Measurements from ENCODE around the gene PLA2G1B. TPM values are rescaled to one million over a fixed set of nuclear protein-coding genes. Genes with fewer than 3 reads are reported as not detected.

Gene PLA2G1B
- total and polyA plus RNA-seq, 9 of the 15 experiments (the other 6 are each of a cell fraction or from before 2014, with no cell fraction given) = 1.4 TPM; not detected in 8

- Histone ChIP-seq H3K4me2 (ENCODE audit: insufficient read depth, low read length) (no peak overlapping the region), H2AFZ (ENCODE audit: low read depth, low read length) (no peak overlapping the region), H3K9me3 (replicated peaks; ENCODE audit: control insufficient read depth, insufficient read depth, low read depth, low read length) (no peaks in the 10 kb centered on the region), H3K36me3 (ENCODE audit: control insufficient read depth, insufficient read depth, low read length) (no peaks in the 10 kb centered on the region), H4K20me1 (replicated peaks; ENCODE audit: control insufficient read depth, insufficient read depth, low read length) (no peaks in the 10 kb centered on the region), H3K27ac (ENCODE audit: extremely low read depth, low read depth, low read length) (no peak overlapping the region), H3K4me3 (no peak overlapping the region), H3K9ac (ENCODE audit: insufficient read depth in 1 of 2, low read depth in 2 of 2, low read length in 2 of 2) (no peak overlapping the region), H3K9me1 (ENCODE audit: control insufficient read depth, insufficient read depth, low read length) (no peaks in the 10 kb centered on the region), H3K4me1 (replicated peaks in 1 of 2; ENCODE audit: control insufficient read depth in 2 of 2, insufficient read depth in 2 of 2, low read length in 2 of 2) (peaks cover 5 to 26% of the 10 kb centered on the region in 2 experiments; a peak in 3 of 5 replicates), H3K27me3 (ENCODE audit: control insufficient read depth in 2 of 2, insufficient read depth in 2 of 2, low read length in 2 of 2) (no peaks in the 10 kb centered on the region), H3K79me2 (ENCODE audit: control insufficient read depth, insufficient read depth, low read length) (no peaks in the 10 kb centered on the region)
- WGBS (ENCODE audit: insufficient coverage, low coverage, missing lambda C conversion rate) = 16% methylated on average over 7 of the region's 7 CpGs
- no TSS peak for BruUV-seq (replicated peaks)
- TF ChIP-seq SREBF1 (IDR thresholded peaks at IDR 0.05; ENCODE audit: borderline replicate concordance, low read depth, low read length) (no peak), FOS (IDR thresholded peaks at IDR 0.05; ENCODE audit: extremely low read depth, insufficient read length) (no peak), NELFE (IDR thresholded peaks at IDR 0.05; ENCODE audit: insufficient read depth, insufficient read length) (no peak), ZNF253 (CRISPR knock-in tag; conservative IDR thresholded peaks at IDR 0.05) (no peak), SMARCC2 (IDR thresholded peaks at IDR 0.05; ENCODE audit: low read depth) (no peak), SRSF3 (IDR thresholded peaks at IDR 0.05; ENCODE audit: insufficient read depth, low read length) (no peak)
- TF ChIP-seq, protein P1, sequence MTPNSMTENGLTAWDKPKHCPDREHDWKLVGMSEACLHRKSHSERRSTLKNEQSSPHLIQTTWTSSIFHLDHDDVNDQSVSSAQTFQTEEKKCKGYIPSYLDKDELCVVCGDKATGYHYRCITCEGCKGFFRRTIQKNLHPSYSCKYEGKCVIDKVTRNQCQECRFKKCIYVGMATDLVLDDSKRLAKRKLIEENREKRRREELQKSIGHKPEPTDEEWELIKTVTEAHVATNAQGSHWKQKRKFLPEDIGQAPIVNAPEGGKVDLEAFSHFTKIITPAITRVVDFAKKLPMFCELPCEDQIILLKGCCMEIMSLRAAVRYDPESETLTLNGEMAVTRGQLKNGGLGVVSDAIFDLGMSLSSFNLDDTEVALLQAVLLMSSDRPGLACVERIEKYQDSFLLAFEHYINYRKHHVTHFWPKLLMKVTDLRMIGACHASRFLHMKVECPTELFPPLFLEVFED (CRISPR knock-in tag; conservative IDR thresholded peaks at IDR 0.05) = no peak
- POLR2A ChIA-PET = interaction anchor here (0.6 to 7.4 kb wide), 10 partner anchors 12 to 204 kb away, joined by 3 to 37 read pairs (median 4); partner anchors contain the start of gene RPLP0
- FAIRE-seq (no peak), DNase-seq (ENCODE audit: extremely low read depth in 1 of 4, low spot score in 3 of 4) (no peak), ATAC-seq (no peak)
- in situ Hi-C loops (cut with MboI) (no loop called here), intact Hi-C loops (cut with micrococcal nuclease) (no loop called here)
- CTCF ChIA-PET (ENCODE audit: low intra/inter-chr PET ratio) = no interaction called here
Observed at GRCh38 chr12:120286768-120287490, 40.6 kb downstream of the PLA2G1B start.

Measured in K562 (cell line).